MCF 10A (cell line): Measurements from ENCODE around the gene PTK6. TPM values are rescaled to one million over a fixed set of nuclear protein-coding genes. Genes with fewer than 3 reads are reported as not detected.

ENCODE experiments used
- BruUV-seq: library from RNA; stranded (reverse); fragments of 400-500 nt; replicated peaks from 2 replicates; lab custom pipeline; 2021; lab: Mats Ljungman, UMichigan
- CTCF ChIA-PET: fragments of 300-600 bp; sonication (Branson Sonifier 250); formaldehyde crosslinking; extraction: SDS; loops from one replicate; lab custom pipeline; 2021; ENCODE audit warnings: antibody characterized with exemption, inconsistent platforms; lab: Yijun Ruan, JAX
- POLR2A ChIA-PET: fragments of 300-600, 350-650 bp; sonication (Branson Sonifier 250); formaldehyde crosslinking; extraction: SDS; loops from one replicate; lab custom pipeline; 2020; ENCODE audit warnings: antibody characterized with exemption, inconsistent platforms; lab: Yijun Ruan, JAX
- DNase-seq: peaks from one replicate; pipeline ENCODE4 v3.0.0-alpha.2; 2018; ENCODE audit not compliant: unreplicated experiment
- H3K27ac Mint-ChIP-seq: one replicate; pipeline ENCODE4 v1.8.0; 2022; ENCODE audit warnings: mild to moderate bottlenecking, low read depth, mixed read lengths; ENCODE audit not compliant: unreplicated experiment
- H3K27me3 Mint-ChIP-seq: one replicate; pipeline ENCODE4 v1.8.0; 2022; ENCODE audit warnings: mixed read lengths; ENCODE audit not compliant: insufficient read depth, unreplicated experiment
- H3K36me3 Mint-ChIP-seq: one replicate; pipeline ENCODE4 v1.8.0; 2022; ENCODE audit warnings: mild to moderate bottlenecking, moderate library complexity, mixed read lengths; ENCODE audit not compliant: insufficient read depth, unreplicated experiment
- H3K4me1 Mint-ChIP-seq: one replicate; pipeline ENCODE4 v1.8.0; 2022; ENCODE audit warnings: mixed read lengths; ENCODE audit not compliant: insufficient read depth, unreplicated experiment
- H3K4me3 Mint-ChIP-seq: one replicate; pipeline ENCODE4 v1.8.0; 2022; ENCODE audit warnings: mild to moderate bottlenecking, moderate library complexity, mixed read lengths; ENCODE audit not compliant: unreplicated experiment
- H3K9me3 Mint-ChIP-seq: one replicate; pipeline ENCODE4 v1.8.0; 2022; ENCODE audit warnings: mixed read lengths; ENCODE audit not compliant: unreplicated experiment
- intact Hi-C: fragments of 100-400 bp; cut with micrococcal nuclease; formaldehyde crosslinking; loops from 2 replicates; pipeline ENCODE4 v1.14.1; 2022
- total RNA-seq: library from RNA; stranded (reverse); gene quantifications from 2 replicates; pipeline ENCODE4 v1.2.3, GENCODE V29; 2022
- TF ChIP-seq, protein P1 (sequence below): fragments of 200-600 bp; IDR thresholded peaks from one replicate; pipeline ENCODE4 v1.8.0; 2022; ENCODE audit warnings: antibody characterized with exemption, mild to moderate bottlenecking; ENCODE audit not compliant: unreplicated experiment

The PTK6 gene
- total RNA-seq, 1 experiment from 2014 or later: 4.4 TPM

DNA sequence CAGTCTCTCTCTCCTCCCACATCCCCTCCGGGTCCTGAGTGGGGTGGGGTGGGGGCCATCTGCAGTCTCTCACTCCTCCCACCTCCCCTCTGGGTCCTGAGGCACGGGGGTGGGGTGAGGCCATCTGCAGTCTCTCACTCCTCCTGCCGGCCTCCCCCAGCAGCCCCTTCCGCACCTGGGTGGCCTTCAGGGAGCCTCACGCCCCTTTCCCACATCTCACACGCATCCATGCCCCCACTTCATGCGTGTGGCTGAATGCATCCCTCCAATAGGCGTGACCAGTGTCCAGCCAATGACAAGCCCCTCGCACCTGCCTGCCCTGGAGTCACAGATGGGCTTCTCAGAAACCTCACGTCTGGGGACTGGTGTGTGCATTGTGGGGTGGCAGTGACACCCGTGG is 11.4 kb upstream of the PTK6 start:
- Mint-ChIP-seq H3K4me1 (peaks cover 19% of the 10 kb centered on the region), H3K27me3 (no peaks in the 10 kb centered on the region), H3K27ac (no peak overlapping the region), H3K4me3 (no peak overlapping the region), H3K36me3 (peaks cover 6% of the 10 kb centered on the region), H3K9me3 (no peaks in the 10 kb centered on the region)
- POLR2A ChIA-PET: no interaction called here
- no peak for DNase-seq
- TF ChIP-seq, protein P1, sequence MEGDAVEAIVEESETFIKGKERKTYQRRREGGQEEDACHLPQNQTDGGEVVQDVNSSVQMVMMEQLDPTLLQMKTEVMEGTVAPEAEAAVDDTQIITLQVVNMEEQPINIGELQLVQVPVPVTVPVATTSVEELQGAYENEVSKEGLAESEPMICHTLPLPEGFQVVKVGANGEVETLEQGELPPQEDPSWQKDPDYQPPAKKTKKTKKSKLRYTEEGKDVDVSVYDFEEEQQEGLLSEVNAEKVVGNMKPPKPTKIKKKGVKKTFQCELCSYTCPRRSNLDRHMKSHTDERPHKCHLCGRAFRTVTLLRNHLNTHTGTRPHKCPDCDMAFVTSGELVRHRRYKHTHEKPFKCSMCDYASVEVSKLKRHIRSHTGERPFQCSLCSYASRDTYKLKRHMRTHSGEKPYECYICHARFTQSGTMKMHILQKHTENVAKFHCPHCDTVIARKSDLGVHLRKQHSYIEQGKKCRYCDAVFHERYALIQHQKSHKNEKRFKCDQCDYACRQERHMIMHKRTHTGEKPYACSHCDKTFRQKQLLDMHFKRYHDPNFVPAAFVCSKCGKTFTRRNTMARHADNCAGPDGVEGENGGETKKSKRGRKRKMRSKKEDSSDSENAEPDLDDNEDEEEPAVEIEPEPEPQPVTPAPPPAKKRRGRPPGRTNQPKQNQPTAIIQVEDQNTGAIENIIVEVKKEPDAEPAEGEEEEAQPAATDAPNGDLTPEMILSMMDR: no peak
- CTCF ChIA-PET: interaction anchor here (0.7 kb wide), 1 partner anchor 12 kb away, joined by 3 read pairs; no protein-coding TSS in a partner anchor
- BruUV-seq: no TSS peak
- intact Hi-C loops: no loop called here

DNA sequence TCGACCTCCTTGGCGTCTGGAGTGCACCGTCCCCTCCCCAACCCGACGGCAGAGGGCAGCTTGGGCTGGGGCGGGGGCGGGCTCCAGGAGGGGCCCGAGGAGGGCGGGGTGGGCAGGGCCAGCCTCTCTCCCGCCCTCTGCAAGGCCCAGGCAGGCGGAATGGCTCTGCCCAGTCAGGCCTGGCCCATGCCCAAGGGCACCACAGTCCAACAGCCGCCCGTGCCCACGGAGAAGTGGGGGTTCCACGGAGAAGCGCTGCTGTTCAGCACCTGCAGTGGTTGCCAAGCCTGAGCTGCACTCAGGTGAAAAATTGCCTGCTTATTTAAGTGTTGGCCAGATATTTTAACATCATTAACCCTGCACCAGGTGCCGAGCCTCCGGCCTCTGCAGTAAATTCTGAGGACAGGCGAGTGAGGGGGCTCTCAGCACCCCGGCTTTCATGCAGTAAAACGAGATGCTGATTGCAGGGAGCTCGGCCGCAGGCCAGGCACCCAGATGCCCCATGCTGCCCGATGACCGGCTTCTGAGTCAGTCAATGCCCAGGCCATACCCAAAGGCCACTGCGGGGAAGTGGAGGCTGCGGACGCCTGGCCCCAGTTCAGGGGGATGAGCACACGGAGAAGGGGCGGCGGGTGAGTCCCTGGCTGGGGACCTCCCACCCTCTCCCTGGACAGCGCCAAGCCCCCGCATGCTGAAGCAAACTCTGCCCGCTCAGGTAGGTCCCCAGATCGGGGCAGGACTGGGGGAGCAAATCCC is 10.7 kb upstream of the PTK6 start, which contains the start of gene SRMS:
Gene SRMS (minus strand): TSS at position 25 of the 756 bp plus-strand sequence. CDS start 286 bp downstream, outside the sequence.
- intact Hi-C loops: no loop called here
- POLR2A ChIA-PET: no interaction called here
- Mint-ChIP-seq H3K4me1 (peaks cover 21% of the 10 kb centered on the region), H3K4me3 (no peak within 1 kb of the TSS), H3K36me3 (peaks cover 7% of the 10 kb centered on the region), H3K27ac (no peak within 1 kb of the TSS), H3K27me3 (no peaks in the 10 kb centered on the region), H3K9me3 (no peaks in the 10 kb centered on the region)
- BruUV-seq: no TSS peak
- TF ChIP-seq, protein P1: no peak
- CTCF ChIA-PET: interaction anchor here (0.7 to 1.3 kb wide), 2 partner anchors 9 to 13 kb away, joined by 3 read pairs; no protein-coding TSS in a partner anchor
- DNase-seq: peak; percentile 34

DNA sequence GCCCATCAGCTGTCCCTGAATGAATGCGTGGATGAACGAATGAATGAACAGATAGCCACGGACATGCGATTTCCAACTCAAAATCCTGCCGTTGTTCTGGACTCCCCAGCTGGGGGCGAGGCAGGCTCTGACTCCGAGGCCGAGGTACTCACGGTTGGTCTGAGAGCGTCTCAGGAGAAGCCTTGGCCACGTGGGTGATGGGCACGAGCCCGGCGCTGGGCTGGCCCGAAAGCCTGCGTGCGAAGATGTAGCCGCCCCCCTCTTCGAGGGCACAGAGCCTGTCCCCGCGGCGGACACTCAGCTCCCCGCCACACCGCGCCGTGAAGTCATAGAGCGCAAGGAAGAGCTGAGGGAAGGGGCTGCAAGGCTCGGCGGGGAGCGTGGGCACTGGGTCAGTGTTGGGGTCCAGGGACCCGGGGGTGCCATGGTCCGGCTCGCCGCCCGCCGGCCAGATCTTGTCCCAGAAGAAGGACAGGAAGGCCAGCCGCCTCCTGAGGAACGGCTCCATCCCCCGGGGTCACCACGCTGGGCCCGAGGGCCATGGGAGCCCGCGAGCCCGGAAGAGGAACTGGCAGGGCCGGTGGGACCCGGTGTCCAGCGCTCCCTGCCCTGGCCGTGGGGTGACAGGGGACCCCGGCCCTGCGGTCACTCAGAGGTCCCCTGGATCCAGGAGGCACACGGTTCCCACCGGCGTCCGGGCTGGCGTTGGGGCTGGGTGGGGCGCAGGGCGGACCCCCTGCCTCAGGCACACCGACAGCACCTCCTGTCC is 10.0 kb upstream of the PTK6 start:
- H3K27me3 Mint-ChIP-seq: no peaks in the 10 kb centered on the region
- TF ChIP-seq, protein P1: no peak
- peaks cover 21% of the 10 kb centered on the region for H3K4me1 Mint-ChIP-seq
- BruUV-seq: no TSS peak
- ChIA-PET CTCF (interaction anchor here (0.6 to 1.3 kb wide), 3 partner anchors 8 to 427 kb away, joined by 3 to 5 read pairs (median 3); no protein-coding TSS in a partner anchor), POLR2A (no interaction called here)
- H3K9me3 Mint-ChIP-seq: no peaks in the 10 kb centered on the region
- no peak overlapping the region for H3K4me3 Mint-ChIP-seq
- intact Hi-C loops: no loop called here
- peaks cover 7% of the 10 kb centered on the region for H3K36me3 Mint-ChIP-seq
- no peak overlapping the region for H3K27ac Mint-ChIP-seq
- DNase-seq: no peak
